Liver (tissue), 9 donors: ENCODE data around the gene SUGCT. TPM values are rescaled to one million over a fixed set of nuclear protein-coding genes. Genes with fewer than 3 reads are reported as not detected.

Experiments
- DNase-seq: peaks from one replicate; pipeline ENCODE4 v3.0.0-alpha.2; 2017; ENCODE audit warnings: low spot score
- H3K27ac ChIP-seq, 2 donors: one replicate each; pipeline ENCODE4 v1.7.0; 2013; ENCODE audit warnings: inconsistent platforms in 2 of 2, low read length in 2 of 2, control low read depth in 1 of 2, low read depth in 1 of 2, mild to moderate bottlenecking in 1 of 2
- H3K27me3 ChIP-seq, 4 donors: one replicate each; pipeline versions ENCODE4 v1.6.1 to v1.7.0; 2013; ENCODE audit warnings: low read length in 3 of 4, inconsistent platforms in 1 of 4, mild to moderate bottlenecking in 1 of 4, moderate library complexity in 1 of 4; ENCODE audit not compliant: control insufficient read depth in 4 of 4, insufficient read depth in 4 of 4
- H3K36me3 ChIP-seq, 4 donors: one replicate each; pipeline versions ENCODE4 v1.6.1 to v1.7.0; 2013; ENCODE audit warnings: low read length in 3 of 4, mild to moderate bottlenecking in 3 of 4, low read depth in 1 of 4, moderate library complexity in 1 of 4; ENCODE audit not compliant: control insufficient read depth in 4 of 4, insufficient read depth in 3 of 4
- H3K4me1 ChIP-seq, 4 donors: one replicate each; pipeline versions ENCODE4 v1.6.1 to v1.7.0; 2013; ENCODE audit warnings: low read length in 3 of 4, mild to moderate bottlenecking in 3 of 4, moderate library complexity in 1 of 4; ENCODE audit not compliant: control insufficient read depth in 4 of 4, insufficient read depth in 4 of 4
- H3K4me3 ChIP-seq, 3 donors: one replicate each; pipeline versions ENCODE4 v1.6.1 to v1.7.0; 2013; ENCODE audit warnings: low read length in 3 of 3, control low read depth in 1 of 3, low read depth in 1 of 3, mild to moderate bottlenecking in 1 of 3
- H3K9ac ChIP-seq, 2 donors: one replicate each; pipeline ENCODE4 v1.7.0; 2013; ENCODE audit warnings: low read length in 2 of 2, mild to moderate bottlenecking in 2 of 2, moderate library complexity in 2 of 2, control low read depth in 1 of 2, low read depth in 1 of 2
- H3K9me3 ChIP-seq, 4 donors: one replicate each; pipeline versions ENCODE4 v1.6.1 to v1.7.0; 2013; ENCODE audit warnings: low read length in 3 of 4; ENCODE audit not compliant: control insufficient read depth in 4 of 4
- ATF3 ChIP-seq: IDR thresholded peaks from 2 replicates; pipeline ENCODE4 v1.6.1; 2016; ENCODE audit warnings: antibody characterized with exemption
- CTCF ChIP-seq: fragments of 150-350 bp; IDR thresholded peaks from 2 replicates; pipeline ENCODE4 v1.5.1; 2017; ENCODE audit warnings: improper control_type of control experiment, low read depth, low read length; ENCODE audit not compliant: missing input control
- EGR1 ChIP-seq, 2 donors: IDR thresholded peaks; 2 replicates each; pipeline ENCODE4 v1.6.1; 2016 to 2018; ENCODE audit warnings: antibody characterized with exemption in 2 of 2, low read depth in 2 of 2
- FOXA1 ChIP-seq: IDR thresholded peaks from 2 replicates; pipeline ENCODE4 v1.6.1; 2016; ENCODE audit warnings: antibody characterized with exemption
- FOXA2 ChIP-seq: IDR thresholded peaks from 2 replicates; pipeline ENCODE4 v1.6.1; 2016; ENCODE audit warnings: antibody characterized with exemption
- GABPA ChIP-seq, 2 donors: IDR thresholded peaks in 1 of 2; conservative IDR thresholded peaks in 1 of 2; 2 replicates each; pipeline ENCODE4 v1.6.1; 2016; ENCODE audit warnings: antibody characterized with exemption in 2 of 2, mild to moderate bottlenecking in 1 of 2, moderate library complexity in 1 of 2
- HNF4A ChIP-seq, 2 donors: conservative IDR thresholded peaks; 2 replicates each; pipeline ENCODE4 v1.6.1; 2016; ENCODE audit warnings: antibody characterized with exemption in 2 of 2, mild to moderate bottlenecking in 2 of 2
- HNF4G ChIP-seq: IDR thresholded peaks from 2 replicates; pipeline ENCODE4 v1.6.1; 2016; ENCODE audit warnings: antibody characterized with exemption
- JUND ChIP-seq, 2 donors: IDR thresholded peaks; 2 replicates each; pipeline ENCODE4 v1.6.1; 2016; ENCODE audit warnings: antibody characterized with exemption in 2 of 2
- MAX ChIP-seq: IDR thresholded peaks from 2 replicates; pipeline ENCODE4 v1.6.1; 2016; ENCODE audit warnings: antibody characterized with exemption
- NR2F2 ChIP-seq: IDR thresholded peaks from 2 replicates; pipeline ENCODE4 v1.6.1; 2016; ENCODE audit warnings: antibody characterized with exemption
- RAD21 ChIP-seq, 2 donors: IDR thresholded peaks; 2 replicates each; pipeline ENCODE4 v1.6.1; 2016; ENCODE audit warnings: antibody characterized with exemption in 2 of 2, mild to moderate bottlenecking in 2 of 2
- REST ChIP-seq: IDR thresholded peaks from 2 replicates; pipeline ENCODE4 v1.6.1; 2016; ENCODE audit warnings: antibody characterized with exemption, mild to moderate bottlenecking
- RXRA ChIP-seq, 2 donors: IDR thresholded peaks; 2 replicates each; pipeline ENCODE4 v1.6.1; 2017 to 2018; ENCODE audit warnings: antibody characterized with exemption in 2 of 2, mild to moderate bottlenecking in 1 of 2
- SP1 ChIP-seq: IDR thresholded peaks from 2 replicates; pipeline ENCODE4 v1.6.1; 2018; ENCODE audit warnings: antibody characterized with exemption, mild to moderate bottlenecking
- TAF1 ChIP-seq: conservative IDR thresholded peaks from 2 replicates; pipeline ENCODE4 v1.6.1; 2016; ENCODE audit warnings: antibody characterized with exemption, mild to moderate bottlenecking
- YY1 ChIP-seq: IDR thresholded peaks from 2 replicates; pipeline ENCODE4 v1.6.1; 2016; ENCODE audit warnings: antibody characterized with exemption, mild to moderate bottlenecking
- ZBTB33 ChIP-seq: IDR thresholded peaks from 2 replicates; pipeline ENCODE4 v1.6.1; 2016; ENCODE audit warnings: antibody characterized with exemption
- WGBS: extraction: QIAGEN DNeasy Blood & Tissue Kit; methylation state at CpG from one replicate; pipeline ENCODE4 v1.1.7; 2013; 5-methylcytosine and 5-hydroxymethylcytosine counted together
- polyA plus RNA-seq, 2 donors: library from polyadenylated mRNA; stranded (reverse) in 1 of 2; unstranded in 1 of 2; fragments of 200-250 nt in 1 of 2; fragments of >200 nt in 1 of 2; fragmentation: Nextera tagmentation in 1 of 2; extraction: Ambion mirVana in 1 of 2; gene quantifications; one replicate each; pipeline versions ENCODE4 v1.2.1 to v1.2.3, GENCODE V29; 2013 to 2015
- total RNA-seq, 2 donors: library from RNA; depleted of rRNA; stranded (reverse); fragments of >200 nt; gene quantifications; one replicate each; pipeline ENCODE4 v1.2.3, GENCODE V29; 2014
- donor health status: healthy.
- donor health status: healthy.
- donor health status: healthy.
- donor health status: healthy.
- donor health status: healthy.

SUGCT gene
- total and polyA plus RNA-seq, 4 donors, result 6.2 to 11.9 (median 9.9) TPM

GRCh38 chr7:40457776-40458480, 323.1 kb downstream of the SUGCT start:
- 92% methylated on average over 5 of the region's 5 CpGs for WGBS
- Histone ChIP-seq H3K27ac (no peak overlapping the region), H3K9me3 (no peaks in the 10 kb centered on the region), H3K27me3 (no peaks in the 10 kb centered on the region), H3K36me3 (no peaks in the 10 kb centered on the region), H3K4me3 (no peak overlapping the region), H3K9ac (no peak overlapping the region), H3K4me1 (peaks cover 2 to 9% (median 9%) of the 10 kb centered on the region in 4 donors)
- DNase-seq, result no peak
- TF ChIP-seq JUND (IDR thresholded peaks at IDR 0.05), result no peak
- no peak for TF ChIP-seq RAD21 (IDR thresholded peaks at IDR 0.05)
- TF ChIP-seq HNF4G, result no peak
- no peak for TF ChIP-seq ZBTB33
- no peak for TF ChIP-seq CTCF
- no peak for TF ChIP-seq NR2F2
- TF ChIP-seq SP1, result no peak
- TF ChIP-seq EGR1 (IDR thresholded peaks at IDR 0.05; ENCODE audit: low read depth in 2 of 2), result no peak

GRCh38 chr7:40463446-40463845, 328.6 kb downstream of the SUGCT start:
- 84% methylated on average over 4 of the region's 4 CpGs for WGBS
- H3K27ac ChIP-seq, result no peak overlapping the region
- no peak overlapping the region for H3K9ac ChIP-seq
- no peak for DNase-seq
- H3K9me3 ChIP-seq, result no peaks in the 10 kb centered on the region
- no peak for TF ChIP-seq REST
- no peak for TF ChIP-seq RAD21 (IDR thresholded peaks at IDR 0.05)
- TF ChIP-seq TAF1, result no peak
- TF ChIP-seq HNF4A (conservative IDR thresholded peaks at IDR 0.05), result no peak
- TF ChIP-seq FOXA1, result no peak
- TF ChIP-seq FOXA2, result no peak
- TF ChIP-seq YY1, result no peak
- TF ChIP-seq CTCF, result no peak
- TF ChIP-seq SP1, result no peak
- TF ChIP-seq ZBTB33, result no peak
- no peak for TF ChIP-seq EGR1 (IDR thresholded peaks at IDR 0.05; ENCODE audit: low read depth in 2 of 2)
- TF ChIP-seq MAX, result no peak
- no peak for TF ChIP-seq JUND (IDR thresholded peaks at IDR 0.05)
- TF ChIP-seq NR2F2, result no peak
- TF ChIP-seq GABPA (IDR thresholded peaks at IDR 0.05 in 1 of 2, conservative IDR thresholded peaks at IDR 0.05 in 1 of 2), result no peak
- no peak for TF ChIP-seq ATF3
- TF ChIP-seq RXRA (IDR thresholded peaks at IDR 0.05), result no peak
- TF ChIP-seq HNF4G, result no peak
- H3K4me3 ChIP-seq, result no peak overlapping the region
- no peaks in the 10 kb centered on the region for H3K27me3 ChIP-seq
- H3K36me3 ChIP-seq, result no peaks in the 10 kb centered on the region
- H3K4me1 ChIP-seq, result no peaks in the 10 kb centered on the region
